Body of pancreas (tissue), 4 donors: ENCODE results near the gene PPT2. TPM values are rescaled to one million over a fixed set of nuclear protein-coding genes. Genes with fewer than 3 reads are reported as not detected.
"Not testable (repeated sequence)": the region's sequence is repeated elsewhere in the genome, so short reads cannot be mapped to it uniquely, and the experiment has no call there.

ENCODE experiments used
- ATAC-seq: fragments of 150-250 bp; one replicate; pipeline ENCODE4 v1.9.1; 2016
- DNase-seq, 4 donors: peaks; one replicate each; pipeline ENCODE4 v3.0.0-alpha.2; 2019
- H3K27ac ChIP-seq, 4 donors: fragments of 200-600 bp; sonication (generic); 1 replicate in 3 of 4; 2 replicates in 1 of 4; pipeline versions ENCODE4 v1.5.1 to v1.6.1; 2016 to 2019; ENCODE audit warnings: mild to moderate bottlenecking in 1 of 4, mixed read lengths in 1 of 4, moderate library complexity in 1 of 4
- H3K27me3 ChIP-seq, 2 donors: fragments of 200-600 bp; sonication (generic); one replicate each; pipeline ENCODE4 v1.6.0; 2016; ENCODE audit warnings: mild to moderate bottlenecking in 1 of 2
- H3K36me3 ChIP-seq, 2 donors: fragments of 200-600 bp; sonication (generic); replicated peaks in 1 of 2; 2 replicates each; pipeline ENCODE4 v1.5.1; 2016; ENCODE audit warnings: low read depth in 2 of 2; ENCODE audit not compliant: insufficient read depth in 1 of 2
- H3K4me1 ChIP-seq: fragments of 200-600 bp; sonication (generic); one replicate; pipeline ENCODE4 v1.6.0; 2016
- H3K4me3 ChIP-seq, 2 donors: fragments of 200-600 bp; sonication (generic); 1 replicate in 1 of 2; 2 replicates in 1 of 2; pipeline ENCODE4 v1.5.1; 2016 to 2019
- H3K9me3 ChIP-seq, 3 donors: fragments of 200-600 bp; sonication (generic); 1 replicate in 2 of 3; 2 replicates in 1 of 3; pipeline ENCODE4 v1.5.1; 2016
- POLR2A ChIP-seq, 3 donors: fragments of 450-650 bp; IDR thresholded peaks; one replicate each; pipeline ENCODE4 v1.6.1; 2016; ENCODE audit warnings: antibody characterized with exemption in 3 of 3, mild to moderate bottlenecking in 2 of 3
- WGBS, 2 donors: methylation state at CpG; one replicate each; pipeline ENCODE4 v1.1.5; 2017; 5-methylcytosine and 5-hydroxymethylcytosine counted together
- intact Hi-C: fragments of 100-400 bp; cut with DNase I; formaldehyde crosslinking; loops from one replicate; pipeline ENCODE4 v1.15.1; 2023
- total RNA-seq, 2 donors: library from RNA; depleted of rRNA; stranded (reverse); fragments of >200 nt; gene quantifications; one replicate each; pipeline ENCODE4 v1.1.0, GENCODE V29; 2016
- TF ChIP-seq, protein P1 (sequence below), 7 experiments: fragments of 450-650 bp in 4 of 7; fragments of 200-600 bp in 3 of 7; sonication (generic) in 3 of 7; IDR thresholded peaks; one replicate each; pipeline ENCODE4 v1.5.1; 2016 to 2019; ENCODE audit warnings: antibody characterized with exemption in 7 of 7

The PPT2 gene
- total RNA-seq, 2 donors from 2014 or later = 3.6 to 9.9 TPM

DNA sequence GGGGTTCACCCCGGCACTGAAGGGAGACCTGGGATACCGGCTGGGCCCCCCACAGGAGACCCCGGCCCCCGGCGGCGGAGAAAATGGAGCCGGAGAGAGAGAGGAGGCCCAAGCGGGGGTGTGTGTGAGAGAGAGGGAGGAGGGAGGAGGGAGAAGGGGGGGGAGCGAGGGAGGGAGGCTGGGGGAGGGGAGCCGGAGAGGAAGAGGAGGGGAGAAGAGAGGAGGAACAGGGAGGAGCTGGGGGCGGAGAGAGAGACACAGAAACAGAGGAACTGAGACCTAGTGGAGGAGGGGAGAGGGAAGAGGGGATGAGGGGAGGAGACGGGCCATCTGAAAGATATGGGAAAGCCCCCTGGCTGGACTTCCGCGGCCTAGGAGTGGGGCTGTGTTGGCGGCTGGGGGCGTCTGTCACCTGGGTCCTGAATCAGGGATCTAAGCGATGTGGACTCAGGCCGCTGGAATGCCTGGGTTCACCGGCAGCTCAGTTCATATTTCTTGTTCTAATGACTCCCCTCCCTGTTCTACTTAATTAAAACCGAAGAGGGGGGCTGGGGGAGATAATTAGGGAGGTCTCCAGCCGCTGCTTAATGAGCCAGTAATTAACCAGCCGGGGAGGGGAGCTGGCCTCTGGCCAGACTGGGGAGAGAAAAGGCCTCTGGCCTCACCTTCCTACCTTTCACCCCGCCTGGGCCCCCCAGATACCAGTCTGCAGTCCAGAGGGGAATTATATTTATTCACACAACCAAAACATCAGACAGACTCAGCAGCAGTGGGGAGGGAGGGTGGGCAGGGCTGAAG is 36.3 kb downstream of the PPT2 start, which contains the start of gene PBX2:
Gene PBX2 (minus strand): TSS at position 149 of the 798 bp plus-strand sequence. CDS start 287 bp downstream, outside the sequence.
- intact Hi-C loops = no loop called here
- Histone ChIP-seq H3K27ac (peak within 1 kb of the TSS; percentile 86 to 97 (median 89)), H3K4me1 (peaks cover 41% of the 10 kb centered on the region), H3K9me3 (no peaks in the 10 kb centered on the region), H3K36me3 (peaks cover 0 to 2% of the 10 kb centered on the region in 2 donors), H3K27me3 (no peaks in the 10 kb centered on the region), H3K4me3 (peak within 1 kb of the TSS; percentile 42 to 90)
- WGBS, 2 donors = 1 to 2% methylated on average over 13 to 22 of the region's 23 CpGs
- ATAC-seq (peak; percentile 85), DNase-seq (peak; percentile 88 to 94 (median 90))
- TF ChIP-seq, protein P1, sequence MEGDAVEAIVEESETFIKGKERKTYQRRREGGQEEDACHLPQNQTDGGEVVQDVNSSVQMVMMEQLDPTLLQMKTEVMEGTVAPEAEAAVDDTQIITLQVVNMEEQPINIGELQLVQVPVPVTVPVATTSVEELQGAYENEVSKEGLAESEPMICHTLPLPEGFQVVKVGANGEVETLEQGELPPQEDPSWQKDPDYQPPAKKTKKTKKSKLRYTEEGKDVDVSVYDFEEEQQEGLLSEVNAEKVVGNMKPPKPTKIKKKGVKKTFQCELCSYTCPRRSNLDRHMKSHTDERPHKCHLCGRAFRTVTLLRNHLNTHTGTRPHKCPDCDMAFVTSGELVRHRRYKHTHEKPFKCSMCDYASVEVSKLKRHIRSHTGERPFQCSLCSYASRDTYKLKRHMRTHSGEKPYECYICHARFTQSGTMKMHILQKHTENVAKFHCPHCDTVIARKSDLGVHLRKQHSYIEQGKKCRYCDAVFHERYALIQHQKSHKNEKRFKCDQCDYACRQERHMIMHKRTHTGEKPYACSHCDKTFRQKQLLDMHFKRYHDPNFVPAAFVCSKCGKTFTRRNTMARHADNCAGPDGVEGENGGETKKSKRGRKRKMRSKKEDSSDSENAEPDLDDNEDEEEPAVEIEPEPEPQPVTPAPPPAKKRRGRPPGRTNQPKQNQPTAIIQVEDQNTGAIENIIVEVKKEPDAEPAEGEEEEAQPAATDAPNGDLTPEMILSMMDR (IDR thresholded peaks at IDR 0.05) = no peak
- peak in 2 of 3 donors; percentile 72 to 84 for TF ChIP-seq POLR2A (IDR thresholded peaks at IDR 0.05)

DNA sequence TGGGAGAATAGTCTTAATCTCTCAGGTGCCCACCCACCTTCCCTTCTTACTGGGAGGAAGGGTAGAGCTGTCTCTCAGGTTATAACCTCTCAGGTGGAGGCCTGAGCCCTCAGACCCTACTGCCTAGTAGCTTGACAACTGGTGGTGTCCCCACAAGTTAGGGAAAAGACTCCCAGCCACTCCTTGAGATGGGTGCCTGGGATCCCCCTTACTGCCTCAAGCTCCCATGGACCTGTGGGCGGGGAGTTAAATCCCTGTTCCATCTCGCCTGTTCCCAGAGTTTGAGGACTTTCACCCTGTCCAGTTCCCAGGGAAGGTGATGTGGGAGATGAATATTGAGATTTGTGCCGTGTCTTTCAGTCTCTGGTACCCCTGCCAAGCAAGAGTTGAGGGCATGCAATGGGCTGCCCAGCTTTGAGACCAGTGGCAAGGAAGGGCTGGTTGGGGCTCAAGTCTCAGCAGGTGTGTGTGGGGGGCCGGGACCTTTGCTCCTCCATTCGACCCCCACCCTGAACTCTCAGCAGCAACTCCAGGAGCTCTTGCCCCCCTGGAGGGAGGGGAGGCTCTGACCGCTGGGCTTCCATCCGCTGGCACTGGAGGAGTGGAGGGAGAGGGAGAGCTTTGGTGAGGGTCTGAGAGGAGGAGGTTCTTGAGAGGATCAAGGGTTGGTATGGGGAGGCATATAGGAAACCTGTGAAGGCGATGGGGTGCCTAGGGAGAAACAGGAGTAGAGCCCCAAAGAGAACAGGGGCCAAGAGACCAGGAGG is 37.2 kb downstream of the PPT2 start:
- no peak for DNase-seq
- TF ChIP-seq POLR2A (IDR thresholded peaks at IDR 0.05) = no peak
- TF ChIP-seq, protein P1 (IDR thresholded peaks at IDR 0.05) = no peak
- WGBS, 2 donors = 64 to 68% methylated on average over 6 of the region's 8 CpGs
- Histone ChIP-seq H3K27ac (peak overlapping the region; percentile 86 to 97 (median 89)), H3K4me1 (peaks cover 36% of the 10 kb centered on the region), H3K9me3 (no peaks in the 10 kb centered on the region), H3K27me3 (no peaks in the 10 kb centered on the region), H3K4me3 (no peak overlapping the region), H3K36me3 (peaks cover 0 to 2% of the 10 kb centered on the region in 2 donors)
- intact Hi-C loops = no loop called here
- ATAC-seq = no peak

DNA sequence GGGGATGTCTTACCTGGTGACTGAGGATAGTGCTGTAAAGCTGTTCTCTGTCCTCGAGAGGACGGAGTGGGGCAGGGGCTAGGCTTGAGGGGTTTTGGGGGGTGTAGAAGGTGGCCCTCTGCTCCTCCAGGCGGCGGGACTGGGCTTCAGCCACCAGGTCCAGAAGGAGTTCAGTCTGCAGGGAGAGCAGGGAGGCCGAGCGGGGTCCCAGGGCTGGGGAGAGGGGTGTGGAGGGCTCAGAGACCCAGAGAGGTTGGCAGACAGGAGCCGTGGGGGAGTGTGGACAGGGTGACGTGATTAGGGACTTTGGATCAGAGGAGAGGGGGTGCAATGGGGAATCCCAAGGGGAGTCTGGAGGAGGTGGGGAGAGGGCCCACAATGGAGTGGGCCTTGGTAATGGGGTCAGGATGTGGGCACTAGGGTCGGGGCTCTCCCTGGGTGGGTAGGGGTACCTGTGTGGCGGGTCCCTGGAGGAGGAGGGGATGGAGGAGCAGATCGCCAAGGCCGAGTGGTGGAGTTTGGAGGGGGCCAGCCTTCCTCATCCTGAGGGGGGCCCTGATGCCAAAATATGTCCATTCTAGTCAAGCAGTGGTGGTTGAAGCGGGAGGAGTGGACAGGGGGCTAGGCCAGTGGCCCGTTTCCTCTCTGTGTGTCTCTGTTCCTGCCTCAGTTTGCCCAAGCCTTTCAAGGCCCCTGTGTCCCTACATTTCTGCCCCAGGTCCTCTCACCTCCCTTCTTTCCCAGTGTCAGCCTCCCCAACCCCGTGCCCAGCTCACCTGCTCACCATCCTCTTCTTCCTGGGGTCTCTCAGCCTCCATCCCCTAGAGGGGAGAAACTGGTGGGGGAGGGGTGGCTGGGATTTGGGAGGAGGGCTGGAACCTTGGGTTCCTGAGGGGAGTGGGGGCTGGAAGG is 38.0 kb downstream of the PPT2 start:
- no peak overlapping the region for H3K4me3 ChIP-seq
- peaks cover 37% of the 10 kb centered on the region for H3K4me1 ChIP-seq
- H3K9me3 ChIP-seq = no peaks in the 10 kb centered on the region
- H3K36me3 ChIP-seq = no peaks in the 10 kb centered on the region
- no peaks in the 10 kb centered on the region for H3K27me3 ChIP-seq
- peak overlapping the region in 3 of 4 donors; percentile 1 to 88 (median 86) for H3K27ac ChIP-seq
- TF ChIP-seq, protein P1 (IDR thresholded peaks at IDR 0.05) = no peak
- TF ChIP-seq POLR2A (IDR thresholded peaks at IDR 0.05) = no peak
- DNase-seq (peak in 1 of 4 donors; percentile 10), ATAC-seq (no peak)
- 53 to 69% methylated on average over 15 of the region's 15 CpGs for WGBS, 2 donors
- intact Hi-C loops = no loop called here

DNA sequence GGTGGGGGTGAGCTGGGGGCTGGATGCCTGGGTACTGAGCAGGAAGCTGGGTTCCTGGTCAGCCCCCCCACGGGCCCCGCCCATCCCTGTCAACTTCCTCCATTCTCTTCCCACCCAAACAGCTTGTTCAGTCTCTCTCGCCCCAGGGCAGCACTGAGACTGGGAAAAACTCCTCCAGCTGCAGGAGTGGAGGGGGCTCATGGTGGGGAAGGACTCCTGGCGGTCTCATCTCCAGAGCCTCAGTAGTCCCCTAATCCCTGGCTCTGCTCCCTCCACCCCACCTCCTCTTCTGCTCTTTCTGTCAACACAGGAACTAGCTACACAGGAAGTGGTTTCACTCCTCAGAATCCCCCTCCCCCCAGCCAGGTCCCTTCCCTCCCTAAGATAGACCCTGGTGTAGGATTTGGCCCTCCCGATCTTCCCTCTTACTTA is 38.7 kb downstream of the PPT2 start, which contains the start of gene GPSM3:
Gene GPSM3 (minus strand): TSS at position 36 of the 432 bp plus-strand sequence. CDS start 130 bp downstream, outside the sequence.
- 29 to 66% methylated on average over 2 to 5 of the region's 5 CpGs for WGBS, 2 donors
- intact Hi-C loops = no loop called here
- peak in 1 of 4 donors; percentile 50 for DNase-seq
- Histone ChIP-seq H3K4me1 (peaks cover 42% of the 10 kb centered on the region), H3K4me3 (no peak within 1 kb of the TSS), H3K27ac (peak within 1 kb of the TSS in 3 of 4 donors; percentile 1 to 88 (median 86)), H3K27me3 (no peaks in the 10 kb centered on the region), H3K9me3 (no peaks in the 10 kb centered on the region), H3K36me3 (no peaks in the 10 kb centered on the region)
- TF ChIP-seq, protein P1 (IDR thresholded peaks at IDR 0.05) = no peak
- peak in 1 of 3 donors; percentile 32 for TF ChIP-seq POLR2A (IDR thresholded peaks at IDR 0.05)
- ATAC-seq = no peak

DNA sequence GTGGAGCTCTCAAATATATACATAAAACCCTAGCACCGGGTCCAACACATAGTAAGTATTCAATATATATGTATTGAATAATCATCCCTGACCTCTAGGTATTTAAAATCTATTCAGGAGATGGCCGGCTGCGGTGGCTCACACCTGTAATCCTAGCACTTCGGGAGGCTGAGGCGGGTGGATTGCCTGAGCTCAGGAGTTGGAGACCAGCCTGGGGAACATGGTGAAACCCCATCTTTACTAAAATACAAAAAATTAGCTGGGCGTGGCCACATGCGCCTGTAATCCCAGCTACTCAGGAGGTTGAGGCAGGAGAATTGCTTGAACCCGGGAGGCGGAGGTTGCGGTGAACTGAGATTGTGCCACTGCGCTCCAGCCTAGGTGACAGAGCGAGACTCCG is 39.2 kb downstream of the PPT2 start:
- Histone ChIP-seq H3K27ac (peak overlapping the region in 3 of 4 donors; percentile 1 to 88 (median 24)), H3K4me1 (peaks cover 42% of the 10 kb centered on the region)
- H3K27me3 ChIP-seq, H3K9me3 ChIP-seq, intact Hi-C loops, DNase-seq, H3K36me3 ChIP-seq, H3K4me3 ChIP-seq, ATAC-seq: not testable (repeated sequence)
- WGBS, 2 donors = 66 to 77% methylated on average over 13 of the region's 13 CpGs
